ENCODE measurements around the gene DNMT3L. TPM values are rescaled to one million over a fixed set of nuclear protein-coding genes. Genes with fewer than 3 reads are reported as not detected.
A peak's percentile ranks its signal among the peaks of the same experiment; 100 is the strongest.

Gene DNMT3L
- total RNA-seq = under 1 TPM in 1 of 2 donors, not detected in 1; 0.25 TPM
- polyA plus RNA-seq = under 1 TPM; 0.18 to 0.99 TPM

DNA sequence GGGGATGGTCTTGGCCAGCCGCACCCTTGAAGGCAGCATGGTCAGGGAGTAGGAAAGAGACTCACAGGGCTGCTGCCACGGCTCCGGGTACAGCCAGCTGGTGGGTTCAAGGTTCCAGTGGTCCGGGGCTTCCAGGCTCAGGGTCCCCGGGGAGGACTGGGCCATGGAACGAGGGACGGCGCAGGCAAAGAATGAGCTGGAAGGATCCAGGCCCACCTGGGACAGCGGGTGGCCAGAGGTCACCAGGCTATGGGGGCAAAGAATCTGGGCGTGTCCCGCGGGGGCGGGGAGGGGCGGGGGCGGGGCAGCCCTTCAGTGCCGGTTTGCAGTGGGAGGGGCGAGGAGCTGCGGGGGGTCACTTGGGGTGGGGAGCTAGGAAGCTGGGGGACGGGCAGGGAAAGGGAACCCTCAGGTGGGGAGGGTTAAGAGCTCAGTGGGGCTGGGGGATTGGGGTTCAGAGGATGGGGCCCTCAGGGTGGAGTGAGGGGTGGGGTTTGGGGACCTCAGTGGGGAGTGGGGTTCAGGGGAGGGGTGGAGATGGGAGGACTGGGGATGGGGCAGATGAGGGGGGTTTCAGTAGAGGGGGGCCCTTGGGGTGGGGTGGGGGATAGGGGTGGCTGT, at the start of gene DNMT3L:
DNMT3L (minus strand) TSS at position 223 of the 621 bp plus-strand sequence. CDS start 638 bp downstream, outside the sequence.
- no peak within 1 kb of the TSS for H3K27ac ChIP-seq (ENCODE audit: low read depth in 1 of 2, low read length in 2 of 2)
- WGBS = 66% methylated on average over 19 of the region's 19 CpGs
- H3K9me3 ChIP-seq (ENCODE audit: control insufficient read depth in 4 of 4, low read length in 3 of 4) = no peaks in the 10 kb centered on the region
- H3K36me3 ChIP-seq (ENCODE audit: control insufficient read depth in 4 of 4, insufficient read depth in 3 of 4, low read depth in 1 of 4, low read length in 3 of 4) = no peaks in the 10 kb centered on the region
- no peaks in the 10 kb centered on the region for H3K4me1 ChIP-seq (ENCODE audit: control insufficient read depth in 4 of 4, insufficient read depth in 4 of 4, low read length in 3 of 4)
- H3K9ac ChIP-seq (ENCODE audit: low read depth in 1 of 2, low read length in 2 of 2) = no peak within 1 kb of the TSS
- TF ChIP-seq JUND (IDR thresholded peaks at IDR 0.05) = no peak
- TF ChIP-seq HNF4G (IDR thresholded peaks at IDR 0.05) = no peak
- TF ChIP-seq, protein P1, sequence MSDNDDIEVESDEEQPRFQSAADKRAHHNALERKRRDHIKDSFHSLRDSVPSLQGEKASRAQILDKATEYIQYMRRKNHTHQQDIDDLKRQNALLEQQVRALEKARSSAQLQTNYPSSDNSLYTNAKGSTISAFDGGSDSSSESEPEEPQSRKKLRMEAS (IDR thresholded peaks at IDR 0.05) = no peak
- no peak for TF ChIP-seq EGR1 (IDR thresholded peaks at IDR 0.05; ENCODE audit: low read depth in 2 of 2)
- TF ChIP-seq RXRA (IDR thresholded peaks at IDR 0.05) = no peak
- TF ChIP-seq FOXA1 (IDR thresholded peaks at IDR 0.05) = no peak
- TF ChIP-seq RAD21 (IDR thresholded peaks at IDR 0.05) = no peak
- TF ChIP-seq, protein P2, sequence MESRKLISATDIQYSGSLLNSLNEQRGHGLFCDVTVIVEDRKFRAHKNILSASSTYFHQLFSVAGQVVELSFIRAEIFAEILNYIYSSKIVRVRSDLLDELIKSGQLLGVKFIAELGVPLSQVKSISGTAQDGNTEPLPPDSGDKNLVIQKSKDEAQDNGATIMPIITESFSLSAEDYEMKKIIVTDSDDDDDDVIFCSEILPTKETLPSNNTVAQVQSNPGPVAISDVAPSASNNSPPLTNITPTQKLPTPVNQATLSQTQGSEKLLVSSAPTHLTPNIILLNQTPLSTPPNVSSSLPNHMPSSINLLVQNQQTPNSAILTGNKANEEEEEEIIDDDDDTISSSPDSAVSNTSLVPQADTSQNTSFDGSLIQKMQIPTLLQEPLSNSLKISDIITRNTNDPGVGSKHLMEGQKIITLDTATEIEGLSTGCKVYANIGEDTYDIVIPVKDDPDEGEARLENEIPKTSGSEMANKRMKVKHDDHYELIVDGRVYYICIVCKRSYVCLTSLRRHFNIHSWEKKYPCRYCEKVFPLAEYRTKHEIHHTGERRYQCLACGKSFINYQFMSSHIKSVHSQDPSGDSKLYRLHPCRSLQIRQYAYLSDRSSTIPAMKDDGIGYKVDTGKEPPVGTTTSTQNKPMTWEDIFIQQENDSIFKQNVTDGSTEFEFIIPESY (IDR thresholded peaks at IDR 0.05) = no peak
- TF ChIP-seq, protein P3, sequence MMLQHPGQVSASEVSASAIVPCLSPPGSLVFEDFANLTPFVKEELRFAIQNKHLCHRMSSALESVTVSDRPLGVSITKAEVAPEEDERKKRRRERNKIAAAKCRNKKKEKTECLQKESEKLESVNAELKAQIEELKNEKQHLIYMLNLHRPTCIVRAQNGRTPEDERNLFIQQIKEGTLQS (IDR thresholded peaks at IDR 0.05) = no peak
- TF ChIP-seq TAF1 (conservative IDR thresholded peaks at IDR 0.05) = no peak
- TF ChIP-seq, protein P4, sequence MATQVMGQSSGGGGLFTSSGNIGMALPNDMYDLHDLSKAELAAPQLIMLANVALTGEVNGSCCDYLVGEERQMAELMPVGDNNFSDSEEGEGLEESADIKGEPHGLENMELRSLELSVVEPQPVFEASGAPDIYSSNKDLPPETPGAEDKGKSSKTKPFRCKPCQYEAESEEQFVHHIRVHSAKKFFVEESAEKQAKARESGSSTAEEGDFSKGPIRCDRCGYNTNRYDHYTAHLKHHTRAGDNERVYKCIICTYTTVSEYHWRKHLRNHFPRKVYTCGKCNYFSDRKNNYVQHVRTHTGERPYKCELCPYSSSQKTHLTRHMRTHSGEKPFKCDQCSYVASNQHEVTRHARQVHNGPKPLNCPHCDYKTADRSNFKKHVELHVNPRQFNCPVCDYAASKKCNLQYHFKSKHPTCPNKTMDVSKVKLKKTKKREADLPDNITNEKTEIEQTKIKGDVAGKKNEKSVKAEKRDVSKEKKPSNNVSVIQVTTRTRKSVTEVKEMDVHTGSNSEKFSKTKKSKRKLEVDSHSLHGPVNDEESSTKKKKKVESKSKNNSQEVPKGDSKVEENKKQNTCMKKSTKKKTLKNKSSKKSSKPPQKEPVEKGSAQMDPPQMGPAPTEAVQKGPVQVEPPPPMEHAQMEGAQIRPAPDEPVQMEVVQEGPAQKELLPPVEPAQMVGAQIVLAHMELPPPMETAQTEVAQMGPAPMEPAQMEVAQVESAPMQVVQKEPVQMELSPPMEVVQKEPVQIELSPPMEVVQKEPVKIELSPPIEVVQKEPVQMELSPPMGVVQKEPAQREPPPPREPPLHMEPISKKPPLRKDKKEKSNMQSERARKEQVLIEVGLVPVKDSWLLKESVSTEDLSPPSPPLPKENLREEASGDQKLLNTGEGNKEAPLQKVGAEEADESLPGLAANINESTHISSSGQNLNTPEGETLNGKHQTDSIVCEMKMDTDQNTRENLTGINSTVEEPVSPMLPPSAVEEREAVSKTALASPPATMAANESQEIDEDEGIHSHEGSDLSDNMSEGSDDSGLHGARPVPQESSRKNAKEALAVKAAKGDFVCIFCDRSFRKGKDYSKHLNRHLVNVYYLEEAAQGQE (IDR thresholded peaks at IDR 0.05) = no peak
- TF ChIP-seq, protein P5, sequence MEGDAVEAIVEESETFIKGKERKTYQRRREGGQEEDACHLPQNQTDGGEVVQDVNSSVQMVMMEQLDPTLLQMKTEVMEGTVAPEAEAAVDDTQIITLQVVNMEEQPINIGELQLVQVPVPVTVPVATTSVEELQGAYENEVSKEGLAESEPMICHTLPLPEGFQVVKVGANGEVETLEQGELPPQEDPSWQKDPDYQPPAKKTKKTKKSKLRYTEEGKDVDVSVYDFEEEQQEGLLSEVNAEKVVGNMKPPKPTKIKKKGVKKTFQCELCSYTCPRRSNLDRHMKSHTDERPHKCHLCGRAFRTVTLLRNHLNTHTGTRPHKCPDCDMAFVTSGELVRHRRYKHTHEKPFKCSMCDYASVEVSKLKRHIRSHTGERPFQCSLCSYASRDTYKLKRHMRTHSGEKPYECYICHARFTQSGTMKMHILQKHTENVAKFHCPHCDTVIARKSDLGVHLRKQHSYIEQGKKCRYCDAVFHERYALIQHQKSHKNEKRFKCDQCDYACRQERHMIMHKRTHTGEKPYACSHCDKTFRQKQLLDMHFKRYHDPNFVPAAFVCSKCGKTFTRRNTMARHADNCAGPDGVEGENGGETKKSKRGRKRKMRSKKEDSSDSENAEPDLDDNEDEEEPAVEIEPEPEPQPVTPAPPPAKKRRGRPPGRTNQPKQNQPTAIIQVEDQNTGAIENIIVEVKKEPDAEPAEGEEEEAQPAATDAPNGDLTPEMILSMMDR (IDR thresholded peaks at IDR 0.05; ENCODE audit: low read depth, low read length, missing input control) = no peak
- TF ChIP-seq GABPA (IDR thresholded peaks at IDR 0.05 in 1 of 2, conservative IDR thresholded peaks at IDR 0.05 in 1 of 2) = no peak
- no peak for TF ChIP-seq SP1 (IDR thresholded peaks at IDR 0.05)
- no peak for TF ChIP-seq YY1 (IDR thresholded peaks at IDR 0.05)
- no peak for TF ChIP-seq NR2F2 (IDR thresholded peaks at IDR 0.05)
- TF ChIP-seq HNF4A (conservative IDR thresholded peaks at IDR 0.05) = no peak
- no peak for TF ChIP-seq FOXA2 (IDR thresholded peaks at IDR 0.05)
- H3K4me3 ChIP-seq (ENCODE audit: low read depth in 1 of 3, low read length in 3 of 3) = no peak within 1 kb of the TSS
- H3K27me3 ChIP-seq (ENCODE audit: control insufficient read depth in 4 of 4, insufficient read depth in 4 of 4, low read length in 3 of 4) = no peaks in the 10 kb centered on the region
- DNase-seq (ENCODE audit: low spot score) = peak; percentile 33

Measured in liver (tissue), 9 donors.